ENCODE results near the gene SPIRE2. TPM values are rescaled to one million over a fixed set of nuclear protein-coding genes. Genes with fewer than 3 reads are reported as not detected.

The SPIRE2 gene
- total and polyA plus RNA-seq, 2 of the 13 experiments (the other 11 are each of a cell fraction or from before 2014, with no cell fraction given), result 13.3 to 37.5 TPM

GRCh38 chr16:89893642-89894548 lies 65.6 kb downstream of the SPIRE2 start:
- Histone ChIP-seq H2AFZ (ENCODE audit: low read length) (no peak overlapping the region), H3K9me3 (ENCODE audit: low read length) (no peaks in the 10 kb centered on the region), H4K20me1 (ENCODE audit: insufficient read depth, low read length) (peaks cover 5% of the 10 kb centered on the region; the same call in 1 of the 2 replicates), H3K4me3 (replicated peaks in 1 of 3; ENCODE audit: insufficient read depth in 1 of 3, low read depth in 2 of 3, low read length in 3 of 3) (no peak overlapping the region), H3K9ac (ENCODE audit: insufficient read depth, low read depth, low read length) (no peak overlapping the region), H3K27me3 (ENCODE audit: control insufficient read depth in 1 of 2, insufficient read depth in 2 of 2, low read length in 2 of 2) (no peaks in the 10 kb centered on the region), H3K27ac (ENCODE audit: extremely low read length, insufficient read depth, low read length) (no peak overlapping the region), H3K36me3 (replicated peaks in 1 of 2; ENCODE audit: control insufficient read depth in 1 of 2, insufficient read depth in 2 of 2, low read length in 2 of 2) (peaks cover 48 to 86% of the 10 kb centered on the region in 2 experiments), H3K4me2 (ENCODE audit: low read depth, low read length) (no peak overlapping the region), H3K79me2 (ENCODE audit: insufficient read depth, low read length) (no peaks in the 10 kb centered on the region), H3K4me1 (ENCODE audit: insufficient read depth, low read length) (no peaks in the 10 kb centered on the region)
- CTCF ChIA-PET (ENCODE audit: low intra/inter-chr PET ratio, low total read pairs), result no interaction called here
- POLR2A ChIA-PET, result interaction anchor here (1.1 to 1.7 kb wide), 3 partner anchors 11 to 20 kb away, joined by 3 to 5 read pairs (median 3); partner anchors contain the start of gene TCF25
- FAIRE-seq (no peak), DNase-seq (ENCODE audit: low spot score) (no peak), ATAC-seq (peak; percentile 20)
- 98% methylated on average over 35 of the region's 45 CpGs for WGBS (ENCODE audit: low lambda C conversion rate)
- intact Hi-C loops (cut with micrococcal nuclease; ENCODE audit: unreplicated experiment), result no loop called here
- no peak for TF ChIP-seq NFATC3 (CRISPR knock-in tag; IDR thresholded peaks at IDR 0.05)
- no peak for TF ChIP-seq GTF2F1 (IDR thresholded peaks at IDR 0.05; ENCODE audit: low read length)
- TF ChIP-seq RBM22 (optimal IDR thresholded peaks at IDR 0.05; ENCODE audit: low read length), result peak; percentile 61
- TF ChIP-seq HOXA9 (CRISPR knock-in tag; IDR thresholded peaks at IDR 0.05; ENCODE audit: borderline replicate concordance), result no peak
- peak; percentile 38 for TF ChIP-seq AGO2 (optimal IDR thresholded peaks at IDR 0.05; ENCODE audit: low read depth, low read length)
- in situ Hi-C loops (cut with HindIII; ENCODE audit: extremely low pct_ligation_motif_present, low pct_unique_long_range_greater_than_20kb), result no loop called here
- no TSS peak for BruUV-seq (replicated peaks)

GRCh38 chr16:89895482-89896250 lies 67.4 kb downstream of the SPIRE2 start:
- Histone ChIP-seq H3K36me3 (replicated peaks in 1 of 2; ENCODE audit: control insufficient read depth in 1 of 2, insufficient read depth in 2 of 2, low read length in 2 of 2) (peaks cover 54 to 89% of the 10 kb centered on the region in 2 experiments), H3K79me2 (ENCODE audit: insufficient read depth, low read length) (no peaks in the 10 kb centered on the region), H2AFZ (ENCODE audit: low read length) (no peak overlapping the region), H3K4me1 (ENCODE audit: insufficient read depth, low read length) (no peaks in the 10 kb centered on the region), H3K4me2 (ENCODE audit: low read depth, low read length) (no peak overlapping the region), H4K20me1 (ENCODE audit: insufficient read depth, low read length) (peaks cover 5% of the 10 kb centered on the region; the same call in 1 of the 2 replicates), H3K9me3 (ENCODE audit: low read length) (no peaks in the 10 kb centered on the region), H3K9ac (ENCODE audit: insufficient read depth, low read depth, low read length) (no peak overlapping the region), H3K27ac (ENCODE audit: extremely low read length, insufficient read depth, low read length) (no peak overlapping the region), H3K27me3 (ENCODE audit: control insufficient read depth in 1 of 2, insufficient read depth in 2 of 2, low read length in 2 of 2) (no peaks in the 10 kb centered on the region), H3K4me3 (replicated peaks in 1 of 3; ENCODE audit: insufficient read depth in 1 of 3, low read depth in 2 of 3, low read length in 3 of 3) (no peak overlapping the region)
- in situ Hi-C loops (cut with HindIII; ENCODE audit: extremely low pct_ligation_motif_present, low pct_unique_long_range_greater_than_20kb) (no loop called here), intact Hi-C loops (cut with micrococcal nuclease; ENCODE audit: unreplicated experiment) (no loop called here)
- ChIA-PET CTCF (ENCODE audit: low intra/inter-chr PET ratio, low total read pairs) (no interaction called here), POLR2A (no interaction called here)
- no TSS peak for BruUV-seq (replicated peaks)
- peak; percentile 56 to 71; a peak in 3 of 4 replicates for TF ChIP-seq MAFK (conservative IDR thresholded peaks at IDR 0.05 in 1 of 2, IDR thresholded peaks at IDR 0.05 in 1 of 2; ENCODE audit: low read length in 2 of 2)
- 0 out of 2 replicates have a peak, but pooled peaks have one; percentile 23 for TF ChIP-seq NRL (CRISPR knock-in tag; IDR thresholded peaks at IDR 0.05; ENCODE audit: borderline replicate concordance)
- TF ChIP-seq NKX3-1 (CRISPR knock-in tag; IDR thresholded peaks at IDR 0.05), result no peak
- TF ChIP-seq POLR2G (IDR thresholded peaks at IDR 0.05; ENCODE audit: low read depth, low read length), result 0 out of 2 replicates have a peak, but pooled peaks have one; percentile 22
- no peak for TF ChIP-seq ZBTB2 (CRISPR knock-in tag; IDR thresholded peaks at IDR 0.05; ENCODE audit: low read depth)
- 0 out of 2 replicates have a peak, but pooled peaks have one; percentile 46 for TF ChIP-seq HIVEP1 (CRISPR knock-in tag; IDR thresholded peaks at IDR 0.05)
- TF ChIP-seq AGO2 (optimal IDR thresholded peaks at IDR 0.05; ENCODE audit: low read depth, low read length), result peak; percentile 67
- peak in 1 of 2 experiments; percentile 33; a peak in 1 of 4 replicates for TF ChIP-seq POLR2A (IDR thresholded peaks at IDR 0.05; ENCODE audit: insufficient read depth in 1 of 2, low read depth in 2 of 2, low read length in 2 of 2)
- TF ChIP-seq ZKSCAN5 (CRISPR knock-in tag; IDR thresholded peaks at IDR 0.05), result no peak
- peak; percentile 49 for TF ChIP-seq MAFF (IDR thresholded peaks at IDR 0.05; ENCODE audit: low read depth, low read length)
- WGBS (ENCODE audit: low lambda C conversion rate), result 95% methylated on average over 26 of the region's 26 CpGs
- FAIRE-seq (no peak), DNase-seq (ENCODE audit: low spot score) (no peak), ATAC-seq (no peak)

Data from HepG2 (cell line).